ENCODE data around the gene BMP2K.
"Not testable (repeated sequence)": the region's sequence is repeated elsewhere in the genome, so short reads cannot be mapped to it uniquely, and the experiment has no call there.

The BMP2K gene

GRCh38 chr4:78863254-78863869 is 87.2 kb downstream of the BMP2K start:
- no peak for DNase-seq (ENCODE audit: low read depth in 2 of 2)

GRCh38 chr4:78863991-78864390 is 87.8 kb downstream of the BMP2K start:
- DNase-seq (ENCODE audit: low read depth in 2 of 2), result no peak

DNA sequence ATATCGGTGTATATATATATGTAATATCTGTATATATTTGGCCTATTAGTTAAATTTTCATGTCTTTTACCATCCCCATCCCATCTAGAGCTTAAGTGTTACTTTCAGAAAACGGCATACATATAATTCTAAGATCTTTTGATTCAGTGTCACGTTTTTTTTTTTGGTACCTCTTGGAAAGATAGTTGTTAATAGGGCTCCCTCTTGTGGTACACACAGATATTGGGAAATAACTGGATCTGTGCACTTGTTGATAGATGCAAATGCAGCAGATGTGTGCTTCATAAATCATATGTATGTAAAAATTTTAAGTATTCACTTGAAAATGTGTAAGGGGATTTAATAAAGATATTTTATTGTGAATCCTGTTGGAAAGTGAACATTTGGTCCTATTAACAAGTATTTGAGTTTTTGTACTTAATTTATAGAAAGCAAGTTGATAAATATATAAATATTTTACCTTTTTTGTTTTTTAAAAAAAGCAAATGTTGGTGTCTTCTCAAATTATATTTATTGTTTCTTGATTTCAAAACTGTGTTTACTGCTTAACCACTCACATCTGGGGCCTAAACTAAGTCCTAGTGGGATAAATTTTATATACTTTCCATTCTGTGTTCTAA is 88.4 kb downstream of the BMP2K start:
- DNase-seq (ENCODE audit: low read depth in 2 of 2), result no peak

GRCh38 chr4:78865451-78865850 is 89.3 kb downstream of the BMP2K start:
- DNase-seq (ENCODE audit: low read depth in 2 of 2), result no peak

- DNase-seq (ENCODE audit: low read depth in 2 of 2), result not testable (repeated sequence)
These were observed 92.6 kb downstream of the BMP2K start for GRCh38 chr4:78868712-78869111.

GRCh38 chr4:78870056-78870455 is 93.9 kb downstream of the BMP2K start:
- DNase-seq (ENCODE audit: low read depth in 2 of 2), result no peak

- DNase-seq (ENCODE audit: low read depth in 2 of 2), result no peak
These were observed 100.6 kb downstream of the BMP2K start for GRCh38 chr4:78876568-78877320.

DNA sequence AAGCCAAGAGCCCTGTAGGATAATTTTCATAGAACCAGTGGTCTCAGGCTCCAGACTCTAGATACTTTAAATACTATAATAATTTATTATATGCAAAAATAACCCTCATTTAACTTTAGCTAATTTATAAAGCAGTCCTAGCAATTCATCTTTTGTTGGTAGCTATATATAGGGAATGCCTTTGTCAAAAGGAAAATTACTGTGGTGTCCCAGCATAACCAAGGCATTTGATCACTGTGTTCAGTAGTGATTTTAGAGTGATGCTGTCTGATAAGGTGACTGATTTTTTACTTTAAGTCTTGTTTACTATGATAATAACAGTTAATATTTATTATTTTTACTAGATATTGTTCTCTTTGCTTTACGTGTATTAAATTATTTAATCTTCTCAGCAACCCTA is 101.9 kb downstream of the BMP2K start:
- DNase-seq (ENCODE audit: low read depth in 2 of 2), result no peak

- DNase-seq (ENCODE audit: low read depth in 2 of 2), result no peak
These were observed 104.8 kb downstream of the BMP2K start for GRCh38 chr4:78880874-78881492.

- DNase-seq (ENCODE audit: low read depth in 2 of 2), result no peak
These were observed 109.4 kb downstream of the BMP2K start for GRCh38 chr4:78885598-78885997.

DNA sequence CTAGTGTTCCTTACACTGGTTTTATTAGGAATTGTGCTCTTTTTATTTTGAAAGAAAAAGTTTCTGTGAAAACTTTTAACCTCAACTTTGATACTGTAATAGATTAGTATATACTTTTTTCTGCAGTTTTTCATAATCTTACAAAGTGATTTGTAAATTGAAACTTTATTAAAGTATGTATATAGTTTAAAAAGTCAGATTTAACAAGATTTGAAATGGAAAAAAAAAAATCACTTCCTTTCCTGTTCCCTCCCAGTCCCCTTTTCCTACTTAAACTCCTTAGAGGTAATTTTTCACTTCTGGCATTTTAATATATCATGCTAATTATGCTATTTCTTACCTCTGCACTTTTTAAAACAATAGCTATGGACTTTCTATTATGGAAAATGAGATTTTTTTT is 113.8 kb downstream of the BMP2K start:
- DNase-seq (ENCODE audit: low read depth in 2 of 2), result no peak

- DNase-seq (ENCODE audit: low read depth in 2 of 2), result no peak
These were observed 123.2 kb downstream of the BMP2K start for GRCh38 chr4:78899302-78899701.

GRCh38 chr4:78901882-78902281 is 125.7 kb downstream of the BMP2K start:
- DNase-seq (ENCODE audit: low read depth in 2 of 2), result no peak

GRCh38 chr4:78902298-78902697 is 126.1 kb downstream of the BMP2K start:
- no peak for DNase-seq (ENCODE audit: low read depth in 2 of 2)

GRCh38 chr4:78904143-78904542 is 128.0 kb downstream of the BMP2K start:
- no peak for DNase-seq (ENCODE audit: low read depth in 2 of 2)

DNA sequence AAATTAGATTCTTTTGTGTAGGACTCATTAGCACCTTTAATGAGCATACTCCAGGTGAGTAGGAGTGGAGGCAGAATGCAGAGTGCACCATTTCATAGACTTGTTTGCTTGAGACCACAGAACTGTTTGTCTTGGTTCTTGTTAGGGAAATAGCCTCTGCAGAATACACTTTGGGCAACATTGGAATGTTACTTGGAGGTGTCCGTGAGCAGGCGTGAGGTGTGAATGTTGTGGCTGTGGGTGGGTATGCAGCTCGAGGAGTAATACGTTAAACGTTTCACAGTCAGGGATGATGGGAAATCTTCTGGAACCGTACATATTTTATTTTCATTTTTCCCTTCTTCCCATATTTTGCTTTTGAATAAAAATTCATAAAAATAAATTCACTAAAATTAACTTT is 131.5 kb downstream of the BMP2K start:
- DNase-seq (ENCODE audit: low read depth in 2 of 2), result no peak

DNA sequence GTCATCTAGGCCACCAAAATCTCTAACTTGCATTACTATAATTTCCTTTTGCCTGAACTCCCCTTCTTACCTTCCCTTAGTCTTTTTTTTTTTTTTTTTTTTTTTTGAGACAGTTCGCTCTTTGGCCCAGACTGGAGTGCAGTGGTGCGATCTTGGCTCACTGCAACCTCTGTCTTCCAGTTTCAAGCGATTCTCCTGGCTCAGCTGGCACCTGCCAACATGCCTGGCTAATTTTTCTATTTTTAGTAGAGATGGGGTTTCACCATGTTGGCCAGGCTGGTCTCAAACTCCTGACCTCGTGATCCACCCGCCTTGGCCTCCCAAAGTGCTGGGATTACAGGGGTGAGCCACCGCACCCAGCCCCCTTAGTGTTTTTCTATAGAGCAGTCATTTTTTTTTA is 132.8 kb downstream of the BMP2K start:
- not testable (repeated sequence) for DNase-seq (ENCODE audit: low read depth in 2 of 2)

DNA sequence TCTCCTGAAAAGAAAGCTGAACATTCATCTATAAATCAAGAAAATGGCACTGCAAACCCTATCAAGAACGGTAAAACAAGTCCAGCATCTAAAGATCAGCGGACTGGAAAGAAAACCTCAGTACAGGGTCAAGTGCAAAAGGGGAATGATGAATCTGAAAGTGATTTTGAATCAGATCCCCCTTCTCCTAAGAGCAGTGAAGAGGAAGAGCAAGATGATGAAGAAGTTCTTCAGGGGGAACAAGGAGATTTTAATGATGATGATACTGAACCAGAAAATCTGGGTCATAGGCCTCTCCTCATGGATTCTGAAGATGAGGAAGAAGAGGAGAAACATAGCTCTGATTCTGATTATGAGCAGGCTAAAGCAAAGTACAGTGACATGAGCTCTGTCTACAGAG is 134.5 kb downstream of the BMP2K start:
- no peak for DNase-seq (ENCODE audit: low read depth in 2 of 2)

DNA sequence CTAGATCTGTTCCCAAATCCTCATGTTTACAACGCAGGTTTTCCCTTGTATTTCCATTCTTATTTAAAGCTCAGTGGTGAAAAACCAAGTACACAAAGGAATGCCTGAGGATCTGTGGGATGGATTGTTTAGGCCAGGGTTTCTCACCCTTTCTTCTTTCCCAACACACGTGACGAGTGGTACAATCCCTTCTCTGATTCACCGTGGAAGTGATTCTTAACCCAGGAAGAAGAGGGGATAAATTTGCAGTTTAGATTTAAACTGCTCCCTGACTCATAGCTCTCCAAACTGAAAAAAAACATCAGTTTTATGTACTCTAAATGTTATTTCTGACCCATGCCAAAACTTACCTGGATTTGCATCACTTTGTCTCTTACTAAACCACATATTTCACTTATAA is 146.1 kb downstream of the BMP2K start:
- no peak for DNase-seq (ENCODE audit: low read depth in 2 of 2)

DNA sequence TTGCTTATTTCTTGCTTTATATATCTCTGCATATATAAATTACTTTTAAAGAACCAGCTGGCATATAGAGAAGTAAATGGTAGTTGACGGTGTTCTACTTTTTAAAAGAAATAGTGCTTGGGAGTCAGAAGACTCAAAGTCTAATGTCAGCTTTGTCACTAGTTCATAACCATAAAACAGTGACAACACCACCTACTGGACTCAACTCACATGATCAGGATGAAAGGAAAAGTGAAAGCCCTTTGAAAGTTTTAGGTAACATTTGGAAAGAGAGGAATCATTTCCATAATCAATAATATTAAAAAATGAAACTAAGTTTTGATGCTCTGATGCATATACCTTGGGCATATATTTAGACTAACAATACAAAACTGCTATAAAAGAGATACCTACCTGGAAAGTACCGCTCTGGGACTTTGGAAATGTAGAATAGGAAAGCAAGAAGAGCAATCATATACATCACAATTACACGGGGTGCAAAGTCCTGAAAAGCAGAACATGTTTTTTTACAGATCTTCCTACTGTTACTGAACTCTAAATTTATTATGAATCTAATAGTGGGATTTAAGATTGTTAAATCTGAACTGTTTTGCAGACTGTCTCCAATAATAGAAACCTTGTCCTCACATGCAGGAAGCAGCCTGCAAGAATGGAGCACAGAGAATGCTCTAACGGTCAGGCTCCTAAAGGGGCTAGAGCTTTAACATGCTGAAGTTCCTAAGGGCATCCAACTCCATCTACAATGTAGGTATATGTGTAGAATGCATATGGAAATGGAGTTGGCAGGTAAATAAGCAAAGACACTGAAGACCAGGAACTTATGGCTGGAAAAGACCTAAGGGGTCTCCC is 147.5 kb downstream of the BMP2K start:
- DNase-seq (ENCODE audit: low read depth in 2 of 2), result no peak

- DNase-seq (ENCODE audit: low read depth in 2 of 2), result no peak
These were observed 150.7 kb downstream of the BMP2K start for GRCh38 chr4:78926826-78927225.

DNA sequence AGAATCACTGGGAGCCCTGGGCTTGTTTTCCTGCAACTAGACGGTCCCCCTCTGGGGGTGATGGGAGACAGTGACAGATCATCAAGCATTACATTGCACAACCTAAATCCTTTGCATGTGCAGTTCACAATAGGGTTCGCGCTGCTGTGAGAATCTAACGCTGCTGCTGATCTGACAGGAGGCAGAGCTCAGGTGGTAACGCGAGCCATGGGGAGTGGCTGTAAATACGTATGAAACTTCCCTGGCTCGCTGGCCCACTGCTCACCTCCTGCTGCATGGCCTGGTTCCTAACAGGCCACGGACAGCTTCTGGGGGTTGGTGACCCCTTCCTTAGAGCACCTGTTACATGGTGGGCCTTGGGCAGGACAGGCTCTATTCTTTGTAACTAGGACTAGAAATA is 152.7 kb downstream of the BMP2K start:
- no peak for DNase-seq (ENCODE audit: low read depth in 2 of 2)
